Activated naive CD8-positive, alpha-beta T cell treated with anti-CD3 and anti-CD28 coated beads, Interleukin-2, amount 10 ng/mL, durations not matched to agents 7 days and 5 days (primary cell): Measurements from ENCODE around the gene CXorf66. TPM values are rescaled to one million over a fixed set of nuclear protein-coding genes. Genes with fewer than 3 reads are reported as not detected.

ENCODE experiments used
- ATAC-seq: fragments of 150-1000 bp; cut with Tn5 transposase; one replicate; pipeline ENCODE4 v1.10.0; 2021; ENCODE audit warnings: low read depth, moderate library complexity
- POLR2A ChIA-PET: fragments of 350-600 bp; sonication (Branson Sonifier 250); formaldehyde crosslinking; loops from one replicate; lab custom pipeline; 2021; ENCODE audit warnings: antibody characterized with exemption; lab: Charles Lee
- DNase-seq: peaks from one replicate; pipeline ENCODE4 v3.0.0; 2021
- H3K27ac Mint-ChIP-seq: one replicate; pipeline ENCODE4 v1.8.0; 2022; ENCODE audit warnings: mild to moderate bottlenecking, mixed read lengths
- H3K27me3 Mint-ChIP-seq: one replicate; pipeline ENCODE4 v1.8.0; 2022; ENCODE audit warnings: mild to moderate bottlenecking, moderate library complexity, mixed read lengths
- H3K36me3 Mint-ChIP-seq: one replicate; pipeline ENCODE4 v1.8.0; 2021; ENCODE audit warnings: mild to moderate bottlenecking, mixed read lengths
- H3K4me1 Mint-ChIP-seq: one replicate; pipeline ENCODE4 v1.8.0; 2021; ENCODE audit warnings: mixed read lengths
- H3K4me3 Mint-ChIP-seq: one replicate; pipeline ENCODE4 v1.8.0; 2022; ENCODE audit warnings: mild to moderate bottlenecking, moderate library complexity, mixed read lengths
- H3K9me3 Mint-ChIP-seq: one replicate; pipeline ENCODE4 v1.8.0; 2021; ENCODE audit warnings: mixed read lengths
- microRNA-seq: library from miRNA; unstranded; fragments of <30 nt; microRNA quantifications from one replicate; pipeline ENCODE4 v1.2.0, GENCODE V29; 2022
- total RNA-seq, 2 experiments: library from RNA; stranded (reverse); gene quantifications; one replicate each; pipeline ENCODE4 v1.2.3, GENCODE V29; 2021

CXorf66 gene
- total RNA-seq, 2 experiments from 2014 or later = not detected

DNA sequence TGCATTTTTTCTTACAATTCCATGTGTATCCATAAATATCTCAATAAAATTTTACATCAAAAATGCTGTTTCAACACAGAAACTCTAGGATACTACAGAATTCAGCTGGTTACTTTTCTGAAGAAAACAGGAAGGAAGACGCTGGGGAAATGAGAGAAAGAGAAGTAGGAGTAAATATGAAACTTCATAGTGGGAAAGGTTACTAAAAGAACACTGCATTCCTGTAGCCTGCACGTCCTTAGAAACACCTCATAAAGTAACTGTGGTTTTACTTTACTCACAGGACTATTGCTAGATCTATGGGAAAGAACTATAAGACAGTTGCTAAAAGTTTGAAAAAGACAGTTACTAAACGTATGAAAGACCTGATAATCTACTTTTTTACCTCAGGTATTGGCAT is 55.6 kb downstream of the CXorf66 start:
- POLR2A ChIA-PET = no interaction called here
- H3K4me3 Mint-ChIP-seq = no peak overlapping the region
- H3K4me1 Mint-ChIP-seq = peaks cover 11% of the 10 kb centered on the region
- no peaks in the 10 kb centered on the region for H3K27me3 Mint-ChIP-seq
- no peak for DNase-seq
- H3K27ac Mint-ChIP-seq = no peak overlapping the region
- H3K9me3 Mint-ChIP-seq = no peaks in the 10 kb centered on the region
- H3K36me3 Mint-ChIP-seq = peaks cover 10% of the 10 kb centered on the region
- no peak for ATAC-seq

DNA sequence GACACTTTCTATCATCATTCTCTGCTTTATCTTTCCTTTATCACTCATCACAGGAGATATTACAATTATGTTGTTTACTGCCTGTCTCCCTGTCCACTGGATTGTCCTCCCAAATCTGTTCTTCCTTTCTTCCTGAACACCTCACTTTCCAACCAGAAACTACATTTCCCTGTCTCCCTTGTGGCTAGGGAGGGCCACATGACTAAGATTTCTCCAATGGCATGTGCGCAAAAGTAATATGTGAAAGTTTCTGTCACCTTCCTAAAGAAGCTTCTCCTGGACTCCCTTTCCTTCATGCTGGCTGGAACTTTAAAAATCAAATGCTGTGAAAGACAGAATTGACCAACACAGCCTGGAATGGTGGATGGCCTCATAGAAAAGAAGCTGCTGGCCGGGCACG is 58.2 kb downstream of the CXorf66 start:
- no peaks in the 10 kb centered on the region for H3K27me3 Mint-ChIP-seq
- H3K27ac Mint-ChIP-seq = no peak overlapping the region
- no peak for DNase-seq
- no peak overlapping the region for H3K4me3 Mint-ChIP-seq
- peaks cover 4% of the 10 kb centered on the region for H3K36me3 Mint-ChIP-seq
- H3K4me1 Mint-ChIP-seq = peaks cover 11% of the 10 kb centered on the region
- no peaks in the 10 kb centered on the region for H3K9me3 Mint-ChIP-seq
- POLR2A ChIA-PET = no interaction called here
- no peak for ATAC-seq

DNA sequence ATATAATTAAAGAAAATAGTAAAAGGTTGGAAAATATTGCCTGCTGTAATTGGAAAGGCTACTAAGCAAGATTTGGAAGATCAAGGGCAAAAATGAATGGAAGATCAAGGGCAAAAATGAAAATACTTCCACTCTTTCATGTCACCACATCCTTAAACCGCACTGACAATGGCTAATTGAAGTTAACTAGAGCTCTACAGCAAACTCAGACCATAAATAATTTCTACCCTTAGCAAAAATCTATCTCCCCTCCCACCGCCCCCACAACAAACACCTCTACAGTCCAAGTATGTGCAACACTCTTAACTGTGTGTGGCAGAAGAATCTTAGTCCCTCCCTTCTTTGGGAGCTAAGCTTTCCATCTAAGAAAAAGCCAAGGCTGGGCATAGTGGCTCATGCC is 59.6 kb downstream of the CXorf66 start:
- Mint-ChIP-seq H3K27me3 (no peaks in the 10 kb centered on the region), H3K9me3 (no peaks in the 10 kb centered on the region), H3K36me3 (peaks cover 2% of the 10 kb centered on the region), H3K4me1 (peaks cover 11% of the 10 kb centered on the region), H3K27ac (no peak overlapping the region), H3K4me3 (no peak overlapping the region)
- DNase-seq (no peak), ATAC-seq (no peak)
- POLR2A ChIA-PET = no interaction called here

Small RNA genes lying within 50 kb of the gene (microRNA-seq; reads per million reads assigned to microRNA genes)
- 159 reads per million, percentile 62 among the genes with 10 or more reads in this experiment for gene MIR505

Other genes starting within 250 kb of the CXorf66 start
- gene ATP11C, start 32.5 kb downstream of the CXorf66 start, total RNA-seq = 10 to 100 TPM; 16.7 to 20.4 TPM